GM12878 (cell line): ENCODE data around the gene RARB. TPM values are rescaled to one million over a fixed set of nuclear protein-coding genes. Genes with fewer than 3 reads are reported as not detected.

ENCODE experiments used
- ATAC-seq: fragments of 200-7000 bp; cut with Tn5 transposase; 3 replicates; pipeline ENCODE4 v1.9.1; 2020; ENCODE audit warnings: mild to moderate bottlenecking, moderate library complexity
- BruUV-seq: library from RNA; stranded (reverse); fragments of 400-500 nt; replicated peaks from 2 replicates; lab custom pipeline; 2021; lab: Mats Ljungman, UMichigan
- CTCF ChIA-PET: fragments of 300-600 bp; sonication (Branson Sonifier 250); formaldehyde crosslinking; extraction: SDS; loops from one replicate; lab custom pipeline; 2021; ENCODE audit warnings: inconsistent platforms; lab: Yijun Ruan, JAX
- POLR2A ChIA-PET: fragments of 350-600 bp; formaldehyde crosslinking; extraction: SDS; loops from one replicate; lab custom pipeline; 2021; ENCODE audit warnings: inconsistent platforms; lab: Charles Lee
- RAD21 ChIA-PET: fragments of 300-600 bp; sonication (Branson Sonifier 250); formaldehyde crosslinking; loops from one replicate; lab custom pipeline; 2023; ENCODE audit warnings: antibody characterized with exemption; ENCODE audit not compliant: unreplicated experiment; lab: Charles Lee
- SMC1A ChIA-PET: fragments of 300-600 bp; sonication (Branson Sonifier 250); formaldehyde crosslinking; loops from one replicate; lab custom pipeline; 2023; ENCODE audit not compliant: unreplicated experiment, uncharacterized antibody; lab: Charles Lee
- DNase-seq: peaks from one replicate; pipeline ENCODE4 v3.0.0-alpha.2; 2011; ENCODE audit warnings: low read depth, low spot score
- FAIRE-seq: peaks from 3 replicates; lab custom pipeline; 2011; peaks lifted over from hg19 to GRCh38; lab: Jason Lieb, UNC
- H2AFZ ChIP-seq: 2 replicates; pipeline ENCODE4 v1.6.0; 2011; ENCODE audit warnings: low read depth, low read length, control low read depth; ENCODE audit not compliant: control insufficient read depth
- H3K27ac ChIP-seq: 2 replicates; pipeline ENCODE4 v1.5.1; 2011; ENCODE audit warnings: control low read depth; ENCODE audit not compliant: control insufficient read depth, insufficient read depth
- H3K27me3 ChIP-seq, 2 experiments: replicated peaks in 1 of 2; 2 replicates each; pipeline versions ENCODE4 v1.6.0 to v1.6.1; 2011; ENCODE audit warnings: low read length in 1 of 2; ENCODE audit not compliant: control insufficient read depth in 2 of 2, insufficient read depth in 2 of 2
- H3K36me3 ChIP-seq, 2 experiments: 2 replicates each; pipeline ENCODE4 v1.5.1; 2011; ENCODE audit warnings: low read length in 1 of 2; ENCODE audit not compliant: control insufficient read depth in 2 of 2, insufficient read depth in 2 of 2
- H3K4me1 ChIP-seq: 2 replicates; pipeline ENCODE4 v1.6.1; 2011; ENCODE audit warnings: mild to moderate bottlenecking, low read length, moderate library complexity, mixed read lengths; ENCODE audit not compliant: control insufficient read depth, insufficient read depth
- H3K4me2 ChIP-seq: 2 replicates; pipeline ENCODE4 v1.6.0; 2011; ENCODE audit warnings: control low read depth; ENCODE audit not compliant: control insufficient read depth, insufficient read depth
- H3K4me3 ChIP-seq: fragments of 200-600 bp; sonication (generic); 2 replicates; pipeline ENCODE4 v1.5.1; 2016
- H3K79me2 ChIP-seq: 2 replicates; pipeline ENCODE4 v1.6.0; 2011; ENCODE audit warnings: low read length; ENCODE audit not compliant: control insufficient read depth, insufficient read depth
- H3K9ac ChIP-seq: 2 replicates; pipeline ENCODE4 v1.8.0; 2011; ENCODE audit warnings: low read length, control low read depth, mixed read lengths; ENCODE audit not compliant: control insufficient read depth, insufficient read depth
- H3K9me3 ChIP-seq: replicated peaks from 3 replicates; pipeline ENCODE4 v1.5.1; 2011; ENCODE audit warnings: mild to moderate bottlenecking, low read length; ENCODE audit not compliant: control insufficient read depth, insufficient read depth
- H4K20me1 ChIP-seq: 2 replicates; pipeline ENCODE4 v1.6.0; 2011; ENCODE audit not compliant: control insufficient read depth, insufficient read depth
- CREM ChIP-seq: IDR thresholded peaks from 2 replicates; pipeline ENCODE4 v1.6.1; 2014; ENCODE audit warnings: antibody characterized with exemption, low read depth
- FOXK2 ChIP-seq: fragments of 450-650 bp; IDR thresholded peaks from 2 replicates; pipeline ENCODE4 v1.6.1; 2017; ENCODE audit warnings: mild to moderate bottlenecking, moderate library complexity
- GABPA ChIP-seq: IDR thresholded peaks from 2 replicates; pipeline ENCODE4 v1.6.1; 2014; ENCODE audit warnings: antibody characterized with exemption, low read depth, mild to moderate bottlenecking, inconsistent platforms
- IKZF2 ChIP-seq, 2 experiments: fragments of 450-650 bp; IDR thresholded peaks; 2 replicates each; pipeline ENCODE4 v1.6.1; 2017; ENCODE audit warnings: mild to moderate bottlenecking in 2 of 2, moderate library complexity in 2 of 2
- MAX ChIP-seq: IDR thresholded peaks from 2 replicates; pipeline ENCODE4 v1.6.1; 2012; ENCODE audit warnings: low read depth, low read length, improper control_type of control experiment
- MLLT1 ChIP-seq: fragments of 450-650 bp; IDR thresholded peaks from 2 replicates; pipeline ENCODE4 v1.6.1; 2016; ENCODE audit warnings: mild to moderate bottlenecking
- NFXL1 ChIP-seq: fragments of 450-650 bp; IDR thresholded peaks from 2 replicates; pipeline ENCODE4 v1.6.1; 2017; ENCODE audit warnings: antibody characterized with exemption, mild to moderate bottlenecking, borderline replicate concordance
- NFYA ChIP-seq: IDR thresholded peaks from 2 replicates; pipeline ENCODE4 v1.6.1; 2011; ENCODE audit warnings: low read depth, mild to moderate bottlenecking, low read length, improper control_type of control experiment, borderline replicate concordance
- NRF1 ChIP-seq: conservative IDR thresholded peaks from 2 replicates; pipeline ENCODE4 v1.6.1; 2011; ENCODE audit warnings: mild to moderate bottlenecking, low read depth, low read length, improper control_type of control experiment
- PAX5 ChIP-seq: IDR thresholded peaks from 2 replicates; pipeline ENCODE4 v1.6.1; 2011; ENCODE audit warnings: low read depth, low read length, borderline replicate concordance
- SP1 ChIP-seq: IDR thresholded peaks from one replicate; pipeline ENCODE4 v1.6.1; 2011; ENCODE audit warnings: low read depth, low read length
- TCF3 ChIP-seq: IDR thresholded peaks from 2 replicates; pipeline ENCODE4 v1.6.1; 2012; ENCODE audit warnings: low read depth, mild to moderate bottlenecking, low read length, borderline replicate concordance; ENCODE audit not compliant: insufficient read depth
- ZZZ3 ChIP-seq: IDR thresholded peaks from 2 replicates; pipeline ENCODE4 v1.6.1; 2011; ENCODE audit warnings: low read depth; ENCODE audit not compliant: control insufficient read depth, insufficient read length
- WGBS: methylation state at CpG from one replicate; pipeline ENCODE4 v1.1.6; 2016; ENCODE audit warnings: low lambda C conversion rate; ENCODE audit not compliant: insufficient replicate concordance, insufficient coverage; ENCODE audit errors: missing lambda C conversion rate; 5-methylcytosine and 5-hydroxymethylcytosine counted together
- in situ Hi-C: fragments of 300-500 bp; cut with MboI; formaldehyde crosslinking; loops from 9 replicates; pipeline ENCODE4 v1.14.3; 2018; ENCODE audit warnings: mixed read lengths
- intact Hi-C: fragments of 100-400 bp; cut with micrococcal nuclease; formaldehyde crosslinking; loops from one replicate; pipeline ENCODE4 v1.14.2; 2022; ENCODE audit not compliant: unreplicated experiment
- polyA plus RNA-seq, 11 experiments: library from polyadenylated mRNA; depleted of rRNA in 4 of 11; unstranded in 6 of 11; stranded (reverse) in 5 of 11; fragments of >200 nt; fragmentation: Nextera tagmentation in 4 of 11; fragmentation: Illumina TruSeq in 1 of 11; extraction: Ambion mirVana in 4 of 11; extraction: Trizol in 1 of 11; gene quantifications; 1 replicate in 1 of 11; 2 replicates in 10 of 11; pipeline versions ENCODE4 v1.2.1 to v1.2.3, GENCODE V29; 2011 to 2016; ENCODE audit warnings: inconsistent platforms in 2 of 11, missing spikeins in 2 of 11, low read depth in 1 of 11
- total RNA-seq, 4 experiments: library from RNA; depleted of rRNA in 3 of 4; stranded (reverse); fragments of >200 nt in 3 of 4; fragmentation: Illumina TruSeq in 1 of 4; extraction: Trizol in 1 of 4; gene quantifications; 2 replicates each; pipeline versions ENCODE4 v1.2.1 to v1.2.3, GENCODE V29; 2013 to 2021

The RARB gene
- total and polyA plus RNA-seq, 10 of the 15 experiments (the other 5 are each of a cell fraction or from before 2014, with no cell fraction given): 0.05 to 0.06 TPM; not detected in 8

GRCh38 chr3:25493246-25493645 is 65.2 kb downstream of the RARB start:
- no peak overlapping the region for H3K27ac ChIP-seq
- no peak overlapping the region for H2AFZ ChIP-seq
- ChIA-PET RAD21 (no interaction called here), SMC1A (no interaction called here), CTCF (no interaction called here), POLR2A (no interaction called here)
- H4K20me1 ChIP-seq: no peaks in the 10 kb centered on the region
- in situ Hi-C loops: no loop called here
- FAIRE-seq (no peak), DNase-seq (no peak), ATAC-seq (no peak)
- H3K4me2 ChIP-seq: no peak overlapping the region
- no peaks in the 10 kb centered on the region for H3K36me3 ChIP-seq
- H3K9me3 ChIP-seq: no peaks in the 10 kb centered on the region
- TF ChIP-seq MAX: no peak
- no peak for TF ChIP-seq FOXK2
- no peak for TF ChIP-seq TCF3
- TF ChIP-seq NRF1: no peak
- TF ChIP-seq SP1: no peak
- TF ChIP-seq PAX5: no peak
- TF ChIP-seq CREM: no peak
- TF ChIP-seq NFXL1: no peak
- TF ChIP-seq MLLT1: no peak
- TF ChIP-seq ZZZ3: no peak
- no peak for TF ChIP-seq NFYA
- TF ChIP-seq IKZF2 (IDR thresholded peaks at IDR 0.05): no peak
- TF ChIP-seq GABPA: no peak
- H3K27me3 ChIP-seq: no peaks in the 10 kb centered on the region
- intact Hi-C loops: no loop called here
- H3K4me1 ChIP-seq: no peaks in the 10 kb centered on the region
- no peak overlapping the region for H3K9ac ChIP-seq
- H3K79me2 ChIP-seq: no peaks in the 10 kb centered on the region
- no TSS peak for BruUV-seq
- H3K4me3 ChIP-seq: no peak overlapping the region
- WGBS: 26% methylated on average over 3 of the region's 3 CpGs
